H9 (cell line): ENCODE data around the gene FOXO6. TPM values are rescaled to one million over a fixed set of nuclear protein-coding genes. Genes with fewer than 3 reads are reported as not detected.

Source experiments
- DNase-seq: peaks from one replicate; pipeline ENCODE4 v3.0.0-alpha.2; 2017
- H2AFZ ChIP-seq: one replicate; pipeline ENCODE4 v1.6.1; 2013; ENCODE audit warnings: mild to moderate bottlenecking, low read length, control low read depth, moderate library complexity
- H2AK5ac ChIP-seq: 2 replicates; pipeline ENCODE4 v1.6.1; 2013; ENCODE audit warnings: low read length, control low read depth, mixed read lengths; ENCODE audit not compliant: insufficient read length
- H2BK120ac ChIP-seq: one replicate; pipeline ENCODE4 v1.6.1; 2013; ENCODE audit warnings: low read depth, mild to moderate bottlenecking, low read length, control low read depth, inconsistent platforms; ENCODE audit not compliant: poor library complexity, severe bottlenecking
- H2BK12ac ChIP-seq: 2 replicates; pipeline ENCODE4 v1.6.1; 2013; ENCODE audit warnings: low read length, control low read depth, mixed read lengths, low read depth; ENCODE audit not compliant: insufficient read length
- H2BK15ac ChIP-seq: 2 replicates; pipeline ENCODE4 v1.6.1; 2013; ENCODE audit warnings: low read depth, low read length, control low read depth
- H2BK20ac ChIP-seq: one replicate; pipeline ENCODE4 v1.6.1; 2013; ENCODE audit warnings: low read depth, mild to moderate bottlenecking, low read length, control low read depth, inconsistent platforms; ENCODE audit not compliant: poor library complexity, severe bottlenecking
- H2BK5ac ChIP-seq: 2 replicates; pipeline ENCODE4 v1.6.1; 2013; ENCODE audit warnings: low read length, control low read depth, mixed read lengths; ENCODE audit not compliant: insufficient read length
- H3K14ac ChIP-seq: 2 replicates; pipeline ENCODE4 v1.6.1; 2013; ENCODE audit warnings: low read length, control low read depth; ENCODE audit not compliant: insufficient read depth
- H3K18ac ChIP-seq: 2 replicates; pipeline ENCODE4 v1.6.1; 2013; ENCODE audit warnings: low read depth, mild to moderate bottlenecking, mixed read lengths, low read length, control low read depth; ENCODE audit not compliant: insufficient read length
- H3K23ac ChIP-seq: 2 replicates; pipeline ENCODE4 v1.6.1; 2013; ENCODE audit warnings: low read length, control low read depth, mixed read lengths, low read depth; ENCODE audit not compliant: insufficient read length
- H3K23me2 ChIP-seq: 2 replicates; pipeline ENCODE4 v1.6.1; 2013; ENCODE audit warnings: low read depth, mild to moderate bottlenecking, mixed read lengths, low read length, control low read depth; ENCODE audit not compliant: insufficient read length, poor library complexity, severe bottlenecking
- H3K27ac ChIP-seq: 2 replicates; pipeline ENCODE4 v1.5.1; 2013; ENCODE audit warnings: low read length, control low read depth, mixed read lengths, low read depth; ENCODE audit not compliant: insufficient read length
- H3K27me3 ChIP-seq: 2 replicates; pipeline ENCODE4 v1.6.1; 2013; ENCODE audit warnings: low read length, control low read depth, inconsistent platforms; ENCODE audit not compliant: insufficient read depth
- H3K4ac ChIP-seq: 2 replicates; pipeline ENCODE4 v1.6.1; 2013; ENCODE audit warnings: low read depth, mild to moderate bottlenecking, control low read depth, inconsistent platforms, low read length, moderate library complexity
- H3K4me1 ChIP-seq: 2 replicates; pipeline ENCODE4 v1.6.1; 2013; ENCODE audit warnings: low read length, control low read depth, inconsistent platforms; ENCODE audit not compliant: insufficient read depth
- H3K4me2 ChIP-seq: 2 replicates; pipeline ENCODE4 v1.6.1; 2013; ENCODE audit warnings: low read length, control low read depth, mixed read lengths; ENCODE audit not compliant: insufficient read length, insufficient read depth
- H3K56ac ChIP-seq: 2 replicates; pipeline ENCODE4 v1.6.1; 2013; ENCODE audit warnings: low read depth, mild to moderate bottlenecking, mixed read lengths, low read length, control low read depth; ENCODE audit not compliant: insufficient read length
- H3K79me1 ChIP-seq: 2 replicates; pipeline ENCODE4 v1.6.1; 2013; ENCODE audit warnings: low read depth, mild to moderate bottlenecking, moderate library complexity, low read length, control low read depth, inconsistent platforms; ENCODE audit not compliant: insufficient read depth, poor library complexity, severe bottlenecking
- H3K79me2 ChIP-seq: 2 replicates; pipeline ENCODE4 v1.6.1; 2013; ENCODE audit warnings: low read length, control low read depth, inconsistent platforms; ENCODE audit not compliant: insufficient read depth
- H3K9ac ChIP-seq: 2 replicates; pipeline ENCODE4 v1.6.1; 2013; ENCODE audit warnings: low read length, control low read depth, mixed read lengths; ENCODE audit not compliant: insufficient read length; ENCODE audit errors: extremely low read depth
- H3K9me3 ChIP-seq: one replicate; pipeline ENCODE4 v1.6.1; 2013; ENCODE audit warnings: low read depth, low read length, inconsistent platforms; ENCODE audit not compliant: control insufficient read depth
- H3T11ph ChIP-seq: one replicate; pipeline ENCODE4 v1.6.1; 2013; ENCODE audit warnings: mild to moderate bottlenecking, low read length, control low read depth, inconsistent platforms
- H4K20me1 ChIP-seq: one replicate; pipeline ENCODE4 v1.6.1; 2013; ENCODE audit not compliant: control insufficient read depth, insufficient read length, insufficient read depth
- H4K5ac ChIP-seq: 2 replicates; pipeline ENCODE4 v1.6.1; 2013; ENCODE audit warnings: low read depth, mild to moderate bottlenecking, mixed read lengths, low read length, control low read depth; ENCODE audit not compliant: insufficient read length
- H4K8ac ChIP-seq: replicated peaks from 2 replicates; pipeline ENCODE4 v1.6.1; 2013; ENCODE audit warnings: low read length, control low read depth, mixed read lengths, low read depth; ENCODE audit not compliant: insufficient read length
- H4K91ac ChIP-seq: 2 replicates; pipeline ENCODE4 v1.6.1; 2013; ENCODE audit warnings: low read depth, mild to moderate bottlenecking, moderate library complexity, mixed read lengths, low read length, control low read depth; ENCODE audit not compliant: insufficient read length
- H3K27ac Mint-ChIP-seq, 3 experiments: 2 replicates in 2 of 3; 3 replicates in 1 of 3; pipeline ENCODE4 v1.8.0; 2020 to 2021; ENCODE audit warnings: mixed read lengths in 3 of 3, mild to moderate bottlenecking in 1 of 3, moderate library complexity in 1 of 3
- H3K27me3 Mint-ChIP-seq: 2 replicates; pipeline ENCODE4 v1.8.0; 2021; ENCODE audit warnings: low read depth, mild to moderate bottlenecking, moderate library complexity, mixed read lengths
- H3K36me3 Mint-ChIP-seq, 3 experiments: 2 replicates in 2 of 3; 3 replicates in 1 of 3; pipeline ENCODE4 v1.8.0; 2020 to 2021; ENCODE audit warnings: low read depth in 3 of 3, mixed read lengths in 3 of 3; ENCODE audit not compliant: insufficient read depth in 1 of 3
- H3K4me1 Mint-ChIP-seq, 2 experiments: 2 replicates each; pipeline ENCODE4 v1.8.0; 2020; ENCODE audit warnings: mixed read lengths in 2 of 2
- H3K4me3 Mint-ChIP-seq, 2 experiments: 2 replicates in 1 of 2; 3 replicates in 1 of 2; pipeline ENCODE4 v1.8.0; 2020 to 2021; ENCODE audit warnings: mild to moderate bottlenecking in 2 of 2, mixed read lengths in 2 of 2, moderate library complexity in 1 of 2
- H3K9me3 Mint-ChIP-seq, 2 experiments: 2 replicates in 1 of 2; 3 replicates in 1 of 2; pipeline ENCODE4 v1.8.0; 2020; ENCODE audit warnings: mild to moderate bottlenecking in 2 of 2, mixed read lengths in 2 of 2, moderate library complexity in 1 of 2
- CTCF ChIP-seq: fragments of 200-600 bp; sonication (generic); conservative IDR thresholded peaks from 3 replicates; pipeline ENCODE4 v1.8.0; 2021; ENCODE audit warnings: antibody characterized with exemption, mild to moderate bottlenecking
- WGBS: extraction: QIAGEN DNeasy Blood & Tissue Kit; methylation state at CpG from one replicate; pipeline ENCODE4 v1.1.7; 2013; ENCODE audit warnings: missing lambda C conversion rate, low lambda C conversion rate, mixed read lengths; ENCODE audit not compliant: insufficient read length; ENCODE audit errors: extremely low coverage; 5-methylcytosine and 5-hydroxymethylcytosine counted together
- total RNA-seq: library from RNA; stranded (reverse); gene quantifications from 2 replicates; pipeline ENCODE4 v1.2.1, GENCODE V29; 2021

Gene FOXO6
- total RNA-seq, 1 experiment from 2014 or later: 0.83 TPM

DNA sequence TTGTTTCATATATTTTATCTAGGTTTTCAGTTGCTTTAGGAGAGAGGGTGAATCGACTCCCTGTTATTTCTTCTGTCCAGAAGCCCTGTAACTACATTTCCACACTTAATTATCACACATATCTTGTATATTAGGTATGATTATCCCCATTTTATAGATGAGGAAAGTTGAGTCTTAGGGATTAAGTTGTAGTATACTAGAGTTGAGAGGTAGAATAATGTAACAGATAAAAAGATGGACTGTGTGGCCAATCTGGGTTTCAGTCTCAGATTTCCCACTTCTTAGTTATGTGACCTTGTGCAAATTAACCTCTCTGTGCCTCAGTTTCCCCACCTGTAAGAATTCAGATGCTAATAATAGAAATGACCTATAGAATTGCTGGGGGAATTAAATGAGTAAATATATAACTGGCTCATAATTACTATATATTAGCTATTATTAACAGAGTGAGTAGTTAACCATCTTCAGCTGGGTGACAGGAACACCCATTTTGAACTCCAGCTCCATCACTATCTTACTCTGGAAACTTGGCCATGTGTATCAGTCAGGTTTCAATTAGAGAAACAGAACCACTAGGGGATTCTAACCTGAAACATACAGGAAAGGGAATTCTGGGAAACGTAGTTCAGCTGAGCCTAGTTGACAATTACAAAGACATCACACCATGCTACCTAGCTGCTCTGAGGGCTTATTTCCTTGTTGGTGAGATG, 20.4 kb upstream of the FOXO6 start:
- WGBS: no CpG with 5 or more reads among the region's 2 CpGs
- Histone ChIP-seq H3K79me2 (no peaks in the 10 kb centered on the region), H4K91ac (no peak overlapping the region), H2BK120ac (no peak overlapping the region), H3K79me1 (no peaks in the 10 kb centered on the region), H4K5ac (no peak overlapping the region), H3K4ac (no peak overlapping the region), H3K23me2 (no peaks in the 10 kb centered on the region), H3T11ph (no peak overlapping the region), H4K8ac (no peak overlapping the region), H3K56ac (no peak overlapping the region), H2BK20ac (no peak overlapping the region), H2BK5ac (no peak overlapping the region), H3K14ac (no peak overlapping the region), H3K27ac (no peak overlapping the region), H3K27me3 (no peaks in the 10 kb centered on the region), H2AFZ (no peak overlapping the region), H2AK5ac (no peak overlapping the region), H3K4me2 (no peak overlapping the region), H4K20me1 (no peaks in the 10 kb centered on the region), H3K4me1 (0 out of 2 replicates have a peak, but pooled peaks cover 3% of the 10 kb centered on the region), H3K9me3 (no peaks in the 10 kb centered on the region), H2BK15ac (no peak overlapping the region), H3K23ac (no peak overlapping the region), H2BK12ac (no peak overlapping the region), H3K18ac (no peak overlapping the region), H3K9ac (no peak overlapping the region)
- no peak; the same call in 2 of the 3 replicates for TF ChIP-seq CTCF
- Mint-ChIP-seq H3K27ac (no peak overlapping the region), H3K9me3 (peaks cover 8 to 11% of the 10 kb centered on the region in 2 experiments), H3K4me1 (peaks cover 7 to 11% of the 10 kb centered on the region in 2 experiments), H3K27me3 (peaks cover 31% of the 10 kb centered on the region), H3K36me3 (0 out of 7 replicates have a peak, but pooled peaks cover 0 to 3% (median 0%) of the 10 kb centered on the region in 3 experiments), H3K4me3 (no peak overlapping the region)
- no peak for DNase-seq
